ENCODE measurements around the gene INPP4B. TPM values are rescaled to one million over a fixed set of nuclear protein-coding genes. Genes with fewer than 3 reads are reported as not detected.

The INPP4B gene
- polyA plus RNA-seq, 3 donors from 2014 or later, result 0.81 to 6.3 (median 6.2) TPM

GRCh38 chr4:142334931-142335330 lies 511.2 kb downstream of the INPP4B start:
- Mint-ChIP-seq H3K27me3 (ENCODE audit: low read depth in 3 of 3) (peaks cover 0 to 2% (median 0%) of the 10 kb centered on the region in 3 donors), H3K4me1 (no peaks in the 10 kb centered on the region), H3K4me3 (no peak overlapping the region)

GRCh38 chr4:142331646-142332045 lies 514.5 kb downstream of the INPP4B start:
- no peak overlapping the region for H3K27ac Mint-ChIP-seq
- H3K36me3 Mint-ChIP-seq, result no peaks in the 10 kb centered on the region
- H3K9me3 Mint-ChIP-seq, result peaks cover 0 to 4% (median 0%) of the 10 kb centered on the region in 6 donors
- no peak for DNase-seq
- H3K27me3 Mint-ChIP-seq (ENCODE audit: low read depth in 3 of 3), result peaks cover 0 to 2% (median 0%) of the 10 kb centered on the region in 3 donors
- no peaks in the 10 kb centered on the region for H3K4me1 Mint-ChIP-seq
- no peak overlapping the region for H3K4me3 Mint-ChIP-seq

More at GRCh38 chr4:142334931-142335330, 511.2 kb downstream of the INPP4B start:
- no peaks in the 10 kb centered on the region for H3K36me3 Mint-ChIP-seq
- H3K27ac Mint-ChIP-seq, result no peak overlapping the region
- DNase-seq, result no peak
- peaks cover 0 to 4% (median 0%) of the 10 kb centered on the region in 6 donors for H3K9me3 Mint-ChIP-seq

GRCh38 chr4:142331132-142331531 lies 515.0 kb downstream of the INPP4B start:
- H3K4me3 Mint-ChIP-seq, result no peak overlapping the region
- no peak overlapping the region for H3K27ac Mint-ChIP-seq
- H3K9me3 Mint-ChIP-seq, result peaks cover 0 to 4% (median 0%) of the 10 kb centered on the region in 6 donors
- no peak for DNase-seq
- peaks cover 0 to 2% (median 0%) of the 10 kb centered on the region in 3 donors for H3K27me3 Mint-ChIP-seq (ENCODE audit: low read depth in 3 of 3)
- H3K4me1 Mint-ChIP-seq, result no peaks in the 10 kb centered on the region
- H3K36me3 Mint-ChIP-seq, result no peaks in the 10 kb centered on the region

GRCh38 chr4:142330311-142330710 lies 515.8 kb downstream of the INPP4B start:
- Mint-ChIP-seq H3K4me3 (no peak overlapping the region), H3K36me3 (no peaks in the 10 kb centered on the region), H3K4me1 (no peaks in the 10 kb centered on the region), H3K9me3 (peaks cover 0 to 3% (median 0%) of the 10 kb centered on the region in 6 donors), H3K27me3 (ENCODE audit: low read depth in 3 of 3) (peaks cover 0 to 2% (median 0%) of the 10 kb centered on the region in 3 donors), H3K27ac (no peak overlapping the region)
- DNase-seq, result no peak

GRCh38 chr4:142329313-142329712 lies 516.8 kb downstream of the INPP4B start:
- Mint-ChIP-seq H3K36me3 (no peaks in the 10 kb centered on the region), H3K4me3 (no peak overlapping the region), H3K27me3 (ENCODE audit: low read depth in 3 of 3) (peaks cover 0 to 2% (median 0%) of the 10 kb centered on the region in 3 donors), H3K27ac (no peak overlapping the region), H3K4me1 (no peaks in the 10 kb centered on the region), H3K9me3 (peaks cover 0 to 5% (median 0%) of the 10 kb centered on the region in 6 donors)
- DNase-seq, result no peak

- Mint-ChIP-seq H3K4me3 (no peak overlapping the region), H3K4me1 (no peaks in the 10 kb centered on the region), H3K27ac (no peak overlapping the region), H3K36me3 (no peaks in the 10 kb centered on the region), H3K9me3 (peaks cover 0 to 5% (median 2%) of the 10 kb centered on the region in 6 donors), H3K27me3 (ENCODE audit: low read depth in 3 of 3) (peaks cover 0 to 2% (median 2%) of the 10 kb centered on the region in 3 donors)
- DNase-seq, result no peak
Observed at GRCh38 chr4:142326181-142326580, 519.9 kb downstream of the INPP4B start.

GRCh38 chr4:142324572-142324971 lies 521.5 kb downstream of the INPP4B start:
- H3K36me3 Mint-ChIP-seq, result no peaks in the 10 kb centered on the region
- H3K4me1 Mint-ChIP-seq, result no peaks in the 10 kb centered on the region
- H3K27ac Mint-ChIP-seq, result no peak overlapping the region
- H3K27me3 Mint-ChIP-seq (ENCODE audit: low read depth in 3 of 3), result peaks cover 0 to 4% (median 2%) of the 10 kb centered on the region in 3 donors
- no peak for DNase-seq
- peaks cover 0 to 8% (median 3%) of the 10 kb centered on the region in 6 donors for H3K9me3 Mint-ChIP-seq
- H3K4me3 Mint-ChIP-seq, result no peak overlapping the region

GRCh38 chr4:142322996-142323395 lies 523.1 kb downstream of the INPP4B start:
- Mint-ChIP-seq H3K27ac (no peak overlapping the region), H3K27me3 (ENCODE audit: low read depth in 3 of 3) (peaks cover 0 to 5% (median 0%) of the 10 kb centered on the region in 3 donors), H3K36me3 (no peaks in the 10 kb centered on the region), H3K4me1 (no peaks in the 10 kb centered on the region), H3K9me3 (peaks cover 0 to 8% (median 1%) of the 10 kb centered on the region in 6 donors), H3K4me3 (no peak overlapping the region)
- no peak for DNase-seq

- DNase-seq, result no peak
- Mint-ChIP-seq H3K27me3 (ENCODE audit: low read depth in 3 of 3) (peaks cover 0 to 6% (median 3%) of the 10 kb centered on the region in 3 donors), H3K27ac (no peak overlapping the region), H3K36me3 (no peaks in the 10 kb centered on the region), H3K4me3 (no peak overlapping the region), H3K4me1 (peaks cover 2 to 11% of the 10 kb centered on the region in 2 donors), H3K9me3 (peaks cover 0 to 8% (median 0%) of the 10 kb centered on the region in 6 donors)
Observed at GRCh38 chr4:142318280-142318679, 527.8 kb downstream of the INPP4B start.

GRCh38 chr4:142316913-142317312 lies 529.2 kb downstream of the INPP4B start:
- H3K36me3 Mint-ChIP-seq, result peaks cover 0 to 4% (median 0%) of the 10 kb centered on the region in 3 donors
- no peak overlapping the region for H3K4me3 Mint-ChIP-seq
- peaks cover 0 to 8% (median 0%) of the 10 kb centered on the region in 6 donors for H3K9me3 Mint-ChIP-seq
- peaks cover 2 to 11% of the 10 kb centered on the region in 2 donors for H3K4me1 Mint-ChIP-seq
- H3K27ac Mint-ChIP-seq, result no peak overlapping the region
- DNase-seq, result no peak
- peaks cover 0 to 6% (median 4%) of the 10 kb centered on the region in 3 donors for H3K27me3 Mint-ChIP-seq (ENCODE audit: low read depth in 3 of 3)

GRCh38 chr4:142316025-142316424 lies 530.1 kb downstream of the INPP4B start:
- H3K36me3 Mint-ChIP-seq, result peaks cover 0 to 4% (median 0%) of the 10 kb centered on the region in 3 donors
- no peak overlapping the region for H3K27ac Mint-ChIP-seq
- H3K9me3 Mint-ChIP-seq, result peaks cover 0 to 3% (median 0%) of the 10 kb centered on the region in 6 donors
- peaks cover 2 to 11% of the 10 kb centered on the region in 2 donors for H3K4me1 Mint-ChIP-seq
- H3K27me3 Mint-ChIP-seq (ENCODE audit: low read depth in 3 of 3), result peaks cover 0 to 4% (median 2%) of the 10 kb centered on the region in 3 donors
- DNase-seq, result no peak
- no peak overlapping the region for H3K4me3 Mint-ChIP-seq

- Mint-ChIP-seq H3K4me1 (peaks cover 2 to 11% of the 10 kb centered on the region in 2 donors), H3K9me3 (no peaks in the 10 kb centered on the region), H3K36me3 (peaks cover 0 to 4% (median 0%) of the 10 kb centered on the region in 3 donors), H3K27ac (no peak overlapping the region), H3K27me3 (ENCODE audit: low read depth in 3 of 3) (peaks cover 0 to 4% (median 1%) of the 10 kb centered on the region in 3 donors), H3K4me3 (no peak overlapping the region)
- DNase-seq, result no peak
Observed at GRCh38 chr4:142314686-142315085, 531.4 kb downstream of the INPP4B start.

GRCh38 chr4:142314247-142314646 lies 531.9 kb downstream of the INPP4B start:
- no peaks in the 10 kb centered on the region for H3K9me3 Mint-ChIP-seq
- peaks cover 0 to 4% (median 1%) of the 10 kb centered on the region in 3 donors for H3K27me3 Mint-ChIP-seq (ENCODE audit: low read depth in 3 of 3)
- no peak for DNase-seq
- peaks cover 0 to 4% (median 0%) of the 10 kb centered on the region in 3 donors for H3K36me3 Mint-ChIP-seq
- peaks cover 2 to 11% of the 10 kb centered on the region in 2 donors for H3K4me1 Mint-ChIP-seq
- H3K4me3 Mint-ChIP-seq, result no peak overlapping the region
- H3K27ac Mint-ChIP-seq, result no peak overlapping the region

GRCh38 chr4:142312391-142312790 lies 533.7 kb downstream of the INPP4B start:
- Mint-ChIP-seq H3K27me3 (ENCODE audit: low read depth in 3 of 3) (peaks cover 0 to 4% (median 0%) of the 10 kb centered on the region in 3 donors), H3K4me1 (peaks cover 2 to 11% of the 10 kb centered on the region in 2 donors), H3K27ac (no peak overlapping the region), H3K36me3 (peaks cover 0 to 4% (median 0%) of the 10 kb centered on the region in 3 donors), H3K9me3 (no peaks in the 10 kb centered on the region), H3K4me3 (no peak overlapping the region)
- no peak for DNase-seq

- Mint-ChIP-seq H3K4me3 (no peak overlapping the region), H3K36me3 (peaks cover 0 to 4% (median 0%) of the 10 kb centered on the region in 3 donors), H3K27me3 (ENCODE audit: low read depth in 3 of 3) (peaks cover 0 to 4% (median 0%) of the 10 kb centered on the region in 3 donors), H3K9me3 (no peaks in the 10 kb centered on the region), H3K4me1 (peaks cover 2 to 11% of the 10 kb centered on the region in 2 donors), H3K27ac (no peak overlapping the region)
- no peak for DNase-seq
Observed at GRCh38 chr4:142311916-142312315, 534.2 kb downstream of the INPP4B start.

All from immature natural killer cell (primary cell).